Calu3 (cell line): ENCODE results near the gene MEGF9. TPM values are rescaled to one million over a fixed set of nuclear protein-coding genes. Genes with fewer than 3 reads are reported as not detected.
"Not testable (repeated sequence)": the region's sequence is repeated elsewhere in the genome, so short reads cannot be mapped to it uniquely, and the experiment has no call there.

Experiments used
- BruUV-seq: library from RNA; stranded (reverse); fragments of 400-500 nt; replicated peaks from 2 replicates; lab custom pipeline; 2021; lab: Mats Ljungman, UMichigan
- CTCF ChIA-PET: fragments of 300-600 bp; sonication (Branson Sonifier 250); formaldehyde crosslinking; loops from one replicate; lab custom pipeline; 2022; ENCODE audit warnings: antibody characterized with exemption; lab: Charles Lee
- DNase-seq: peaks from one replicate; pipeline ENCODE4 v3.0.0; 2022
- H3K27ac Mint-ChIP-seq: one replicate; pipeline ENCODE4 v1.8.0; 2022; ENCODE audit warnings: mixed read lengths; ENCODE audit not compliant: unreplicated experiment
- H3K27me3 Mint-ChIP-seq: one replicate; pipeline ENCODE4 v1.8.0; 2022; ENCODE audit warnings: mixed read lengths; ENCODE audit not compliant: unreplicated experiment
- H3K36me3 Mint-ChIP-seq: one replicate; pipeline ENCODE4 v1.8.0; 2022; ENCODE audit warnings: mild to moderate bottlenecking, moderate library complexity, mixed read lengths; ENCODE audit not compliant: insufficient read depth, unreplicated experiment
- H3K4me1 Mint-ChIP-seq: one replicate; pipeline ENCODE4 v1.8.0; 2022; ENCODE audit warnings: mild to moderate bottlenecking, low read depth, mixed read lengths; ENCODE audit not compliant: unreplicated experiment
- H3K4me3 Mint-ChIP-seq: one replicate; pipeline ENCODE4 v1.8.0; 2022; ENCODE audit warnings: mild to moderate bottlenecking, low read depth, moderate library complexity, mixed read lengths; ENCODE audit not compliant: unreplicated experiment
- H3K9me3 Mint-ChIP-seq: one replicate; pipeline ENCODE4 v1.8.0; 2022; ENCODE audit warnings: low read depth, mixed read lengths; ENCODE audit not compliant: unreplicated experiment
- CTCF ChIP-seq: fragments of 200-600 bp; IDR thresholded peaks from one replicate; pipeline ENCODE4 v1.8.0; 2022; ENCODE audit warnings: antibody characterized with exemption; ENCODE audit not compliant: unreplicated experiment
- intact Hi-C: fragments of 100-400 bp; cut with micrococcal nuclease; formaldehyde crosslinking; loops from one replicate; pipeline ENCODE4 v1.10.0; 2022; ENCODE audit not compliant: unreplicated experiment
- total RNA-seq: library from RNA; stranded (reverse); gene quantifications from 2 replicates; pipeline ENCODE4 v1.2.3, GENCODE V29; 2022

The MEGF9 gene
- total RNA-seq, 1 experiment from 2014 or later, result 7.1 TPM

GRCh38 chr9:120750421-120750820 is 36.2 kb upstream of the MEGF9 start:
- Mint-ChIP-seq H3K36me3 (no peaks in the 10 kb centered on the region), H3K4me1 (no peaks in the 10 kb centered on the region), H3K27ac (no peak overlapping the region), H3K9me3 (no peaks in the 10 kb centered on the region), H3K4me3 (no peak overlapping the region), H3K27me3 (no peaks in the 10 kb centered on the region)
- intact Hi-C loops, result no loop called here
- TF ChIP-seq CTCF, result no peak
- no TSS peak for BruUV-seq
- DNase-seq, result no peak
- CTCF ChIA-PET, result interaction anchor here (0.7 kb wide), 1 partner anchor 1997 kb away, joined by 6 read pairs; no protein-coding TSS in a partner anchor

- BruUV-seq, H3K27ac Mint-ChIP-seq, H3K36me3 Mint-ChIP-seq, H3K4me1 Mint-ChIP-seq, intact Hi-C loops, CTCF ChIA-PET, H3K27me3 Mint-ChIP-seq, H3K9me3 Mint-ChIP-seq, DNase-seq, H3K4me3 Mint-ChIP-seq: not testable (repeated sequence)
Measured at GRCh38 chr9:120746366-120746765, 32.1 kb upstream of the MEGF9 start.

- H3K36me3 Mint-ChIP-seq, result no peaks in the 10 kb centered on the region
- CTCF ChIA-PET, result interaction anchor here (0.6 kb wide), 1 partner anchor 10 kb away, joined by 4 read pairs; no protein-coding TSS in a partner anchor
- no peaks in the 10 kb centered on the region for H3K27me3 Mint-ChIP-seq
- no peak overlapping the region for H3K4me3 Mint-ChIP-seq
- no peaks in the 10 kb centered on the region for H3K9me3 Mint-ChIP-seq
- no peak for DNase-seq
- H3K27ac Mint-ChIP-seq, result no peak overlapping the region
- no peaks in the 10 kb centered on the region for H3K4me1 Mint-ChIP-seq
- intact Hi-C loops, result no loop called here
- no peak for TF ChIP-seq CTCF
- BruUV-seq, result no TSS peak
Measured at GRCh38 chr9:120745278-120745677, 31.0 kb upstream of the MEGF9 start.

- Mint-ChIP-seq H3K27me3 (no peaks in the 10 kb centered on the region), H3K36me3 (no peaks in the 10 kb centered on the region), H3K4me1 (no peaks in the 10 kb centered on the region), H3K27ac (no peak overlapping the region), H3K9me3 (no peaks in the 10 kb centered on the region), H3K4me3 (no peak overlapping the region)
- no peak for DNase-seq
- intact Hi-C loops, result no loop called here
- no TSS peak for BruUV-seq
- CTCF ChIA-PET, result no interaction called here
- TF ChIP-seq CTCF, result peak; percentile 31
Measured at GRCh38 chr9:120742951-120743416, 28.7 kb upstream of the MEGF9 start.

GRCh38 chr9:120741701-120742100 is 27.4 kb upstream of the MEGF9 start:
- Mint-ChIP-seq H3K27ac (no peak overlapping the region), H3K9me3 (no peaks in the 10 kb centered on the region), H3K36me3 (no peaks in the 10 kb centered on the region), H3K27me3 (no peaks in the 10 kb centered on the region), H3K4me1 (no peaks in the 10 kb centered on the region), H3K4me3 (no peak overlapping the region)
- no TSS peak for BruUV-seq
- intact Hi-C loops, result no loop called here
- CTCF ChIA-PET, result no interaction called here
- no peak for DNase-seq
- no peak for TF ChIP-seq CTCF
